A204.1 (cell line): Measurements from ENCODE around the gene ASMTL.
"Not testable (repeated sequence)": the region's sequence is repeated elsewhere in the genome, so short reads cannot be mapped to it uniquely, and the experiment has no call there.

Experiments used
- FAIRE-seq: peaks from 2 replicates; lab custom pipeline; 2012; peaks lifted over from hg19 to GRCh38; lab: Jason Lieb, UNC

ASMTL gene

GRCh38 chrX:1387141-1387776, 65.5 kb downstream of the ASMTL start:
- no peak for FAIRE-seq

GRCh38 chrX:1386338-1387127, 66.2 kb downstream of the ASMTL start:
- no peak for FAIRE-seq

- no peak for FAIRE-seq
Observed at GRCh38 chrX:1385253-1386223, 67.2 kb downstream of the ASMTL start.

- no peak for FAIRE-seq
Observed at GRCh38 chrX:1384658-1385252, 68.0 kb downstream of the ASMTL start.

- no peak for FAIRE-seq
Observed at GRCh38 chrX:1380672-1381233, 72.0 kb downstream of the ASMTL start.

GRCh38 chrX:1378306-1378759, 74.4 kb downstream of the ASMTL start:
- FAIRE-seq = no peak

GRCh38 chrX:1368385-1368698, 84.4 kb downstream of the ASMTL start:
- no peak for FAIRE-seq

GRCh38 chrX:1366363-1366762, 86.3 kb downstream of the ASMTL start:
- FAIRE-seq = not testable (repeated sequence)

GRCh38 chrX:1361910-1362309, 90.8 kb downstream of the ASMTL start:
- FAIRE-seq = no peak

- no peak for FAIRE-seq
Observed at GRCh38 chrX:1361275-1361674, 91.4 kb downstream of the ASMTL start.

- FAIRE-seq = no peak
Observed at GRCh38 chrX:1360171-1360570, 92.5 kb downstream of the ASMTL start.

- no peak for FAIRE-seq
Observed at GRCh38 chrX:1359477-1359873, 93.2 kb downstream of the ASMTL start.

- no peak for FAIRE-seq
Observed at GRCh38 chrX:1358793-1359476, 93.8 kb downstream of the ASMTL start.

- FAIRE-seq = no peak
Observed at GRCh38 chrX:1357993-1358392, 94.7 kb downstream of the ASMTL start.

- no peak for FAIRE-seq
Observed at GRCh38 chrX:1355131-1356046, 97.3 kb downstream of the ASMTL start.

GRCh38 chrX:1354036-1355019, 98.4 kb downstream of the ASMTL start:
- no peak for FAIRE-seq
